Head of caudate nucleus (tissue), 42 donors: ENCODE measurements around the gene ENO2.
A peak's percentile ranks its signal among the peaks of the same experiment; 100 is the strongest.

ENCODE experiments used
- DNase-seq, 42 donors: peaks; one replicate each; pipeline versions ENCODE4 v3.0.0 to v3.0.0-alpha.2; 2020 to 2021; ENCODE audit warnings: mixed read lengths in 7 of 42
- intact Hi-C: fragments of 100-400 bp; cut with DNase I; formaldehyde crosslinking; loops from one replicate; pipeline ENCODE4 v1.15.0; 2022

Gene ENO2

GRCh38 chr12:6965026-6965661 is 50.8 kb downstream of the ENO2 start:
- intact Hi-C loops = no loop called here
- DNase-seq = peak; percentile 62 to 95 (median 87)

- intact Hi-C loops = no loop called here
- no peak for DNase-seq
Observed at GRCh38 chr12:6965714-6966113, 51.3 kb downstream of the ENO2 start.

GRCh38 chr12:6966351-6966750 is 52.0 kb downstream of the ENO2 start:
- no peak for DNase-seq
- intact Hi-C loops = no loop called here

- DNase-seq = no peak
- intact Hi-C loops = no loop called here
Observed at GRCh38 chr12:6967651-6968100, 53.3 kb downstream of the ENO2 start.

GRCh38 chr12:6968426-6968825 is 54.0 kb downstream of the ENO2 start:
- no peak for DNase-seq
- intact Hi-C loops = no loop called here

GRCh38 chr12:6970096-6970527 is 55.7 kb downstream of the ENO2 start:
- intact Hi-C loops = loop anchor here (2.0 to 5.0 kb wide), 2 partner anchors 25 to 47 kb away; partner anchors contain the start of genes C12orf57 and LPCAT3
- DNase-seq = peak in 5 of 42 donors; percentile 23 to 54 (median 33)
